Measurements from ENCODE around the gene GALNTL6.
"Not testable (repeated sequence)": the region's sequence is repeated elsewhere in the genome, so short reads cannot be mapped to it uniquely, and the experiment has no call there.

The GALNTL6 gene

GRCh38 chr4:172657081-172657480, 843.9 kb downstream of the GALNTL6 start:
- DNase-seq (ENCODE audit: low read depth in 2 of 2): no peak

- DNase-seq (ENCODE audit: low read depth in 2 of 2): no peak
Measured at GRCh38 chr4:172660251-172660650, 847.0 kb downstream of the GALNTL6 start.

DNA sequence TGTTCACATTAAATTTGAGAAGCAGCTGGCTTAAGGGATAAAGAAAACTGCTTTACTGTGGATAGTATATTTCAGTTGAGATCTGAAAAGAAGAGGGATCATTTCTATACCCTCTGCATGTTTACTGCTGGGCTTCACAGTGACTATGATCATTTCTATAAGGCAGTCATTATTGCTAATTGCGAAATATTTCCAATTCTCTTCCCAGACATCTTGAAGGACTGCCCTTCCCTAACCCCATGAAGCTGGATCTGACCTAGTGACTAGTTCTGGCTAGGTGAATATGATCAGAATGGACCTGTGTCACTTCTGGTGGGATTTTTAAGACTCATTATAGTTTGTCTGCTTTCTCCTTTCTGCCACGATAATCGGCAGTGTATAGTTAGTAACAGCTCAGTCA, 848.9 kb downstream of the GALNTL6 start:
- no peak for DNase-seq (ENCODE audit: low read depth in 2 of 2)

GRCh38 chr4:172666711-172667368, 853.6 kb downstream of the GALNTL6 start:
- no peak for DNase-seq (ENCODE audit: low read depth in 2 of 2)

- DNase-seq (ENCODE audit: low read depth in 2 of 2): no peak
Measured at GRCh38 chr4:172674811-172675210, 861.6 kb downstream of the GALNTL6 start.

DNA sequence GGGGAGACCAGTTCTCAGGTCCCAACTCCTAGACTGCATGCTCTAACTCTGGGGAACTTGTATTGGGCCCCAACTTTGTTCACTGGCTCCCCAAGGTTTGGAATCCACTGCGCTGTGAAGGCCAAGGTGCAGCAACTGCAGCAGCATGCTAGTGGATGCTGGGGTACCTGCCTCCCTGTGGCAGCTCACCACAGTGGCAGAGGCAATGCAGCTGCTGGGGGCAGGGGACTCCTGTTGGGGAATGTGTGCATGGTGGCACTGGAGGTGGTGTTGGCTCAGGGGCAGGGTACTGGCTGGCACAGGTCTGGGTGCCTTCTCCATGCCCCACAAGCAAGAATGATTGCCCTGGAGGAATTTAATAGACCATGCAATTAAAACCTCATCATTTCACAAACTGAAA, 862.0 kb downstream of the GALNTL6 start:
- DNase-seq (ENCODE audit: low read depth in 2 of 2): no peak

GRCh38 chr4:172680691-172681090, 867.5 kb downstream of the GALNTL6 start:
- no peak for DNase-seq (ENCODE audit: low read depth in 2 of 2)

DNA sequence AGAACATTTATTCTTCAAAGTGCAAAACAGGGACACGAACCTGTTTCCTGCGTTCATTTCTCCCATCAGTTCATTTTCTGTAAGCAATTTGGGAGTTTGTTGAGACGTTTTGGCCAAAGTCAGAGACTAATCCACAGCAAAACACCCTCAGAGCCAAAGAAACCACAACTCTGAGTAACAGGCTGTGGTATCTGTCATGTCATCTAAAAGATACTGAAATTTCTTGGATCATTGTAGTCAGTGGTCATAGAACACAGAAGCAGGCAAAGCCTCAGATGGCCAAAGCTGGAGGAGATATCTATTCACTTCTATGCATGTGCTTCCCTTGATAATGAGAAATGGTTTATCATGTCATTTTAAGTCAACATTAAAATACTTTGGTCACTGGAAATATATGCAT, 869.8 kb downstream of the GALNTL6 start:
- no peak for DNase-seq (ENCODE audit: low read depth in 2 of 2)

DNA sequence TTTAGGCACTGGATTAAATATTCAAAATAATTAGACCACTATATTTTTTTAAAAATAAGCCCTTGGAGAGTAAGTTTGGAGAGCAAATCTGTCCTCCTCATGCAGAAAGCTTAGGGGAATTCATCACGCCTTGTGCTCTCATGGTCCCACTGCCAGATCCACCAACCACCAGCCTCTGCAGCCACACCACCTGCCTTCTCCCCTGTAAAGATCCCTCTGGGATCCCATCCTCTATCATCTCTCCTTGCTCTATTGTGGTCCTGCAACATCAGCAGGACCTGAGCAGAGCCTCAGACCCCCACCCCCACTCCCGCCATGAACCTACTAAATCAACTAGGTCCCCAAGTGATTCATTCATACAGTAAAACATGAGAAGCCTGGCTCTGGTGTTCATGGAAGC, 872.8 kb downstream of the GALNTL6 start:
- no peak for DNase-seq (ENCODE audit: low read depth in 2 of 2)

DNA sequence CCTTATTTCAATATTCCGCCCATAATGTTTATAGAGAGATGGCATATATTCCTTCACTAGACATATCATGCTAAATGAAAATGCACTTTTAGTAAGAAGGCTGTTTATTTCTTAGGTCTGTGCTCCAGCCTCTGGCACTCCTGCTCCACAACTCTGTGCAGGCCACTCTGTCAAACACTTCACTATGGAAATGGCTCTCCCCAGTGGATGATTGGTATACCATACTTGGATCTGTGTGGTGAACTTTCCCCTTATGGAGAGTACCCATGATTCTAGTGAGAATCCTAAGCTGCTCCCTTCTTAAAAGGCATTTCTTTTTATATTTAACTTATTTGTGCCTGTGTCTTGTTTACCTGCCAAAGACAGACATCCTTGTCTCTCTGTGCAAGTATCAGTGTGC, 875.3 kb downstream of the GALNTL6 start:
- DNase-seq (ENCODE audit: low read depth in 2 of 2): no peak

GRCh38 chr4:172691552-172691951, 878.3 kb downstream of the GALNTL6 start:
- no peak for DNase-seq (ENCODE audit: low read depth in 2 of 2)

- no peak for DNase-seq (ENCODE audit: low read depth in 2 of 2)
Measured at GRCh38 chr4:172692701-172693100, 879.5 kb downstream of the GALNTL6 start.

GRCh38 chr4:172698256-172698655, 885.1 kb downstream of the GALNTL6 start:
- DNase-seq (ENCODE audit: low read depth in 2 of 2): no peak

DNA sequence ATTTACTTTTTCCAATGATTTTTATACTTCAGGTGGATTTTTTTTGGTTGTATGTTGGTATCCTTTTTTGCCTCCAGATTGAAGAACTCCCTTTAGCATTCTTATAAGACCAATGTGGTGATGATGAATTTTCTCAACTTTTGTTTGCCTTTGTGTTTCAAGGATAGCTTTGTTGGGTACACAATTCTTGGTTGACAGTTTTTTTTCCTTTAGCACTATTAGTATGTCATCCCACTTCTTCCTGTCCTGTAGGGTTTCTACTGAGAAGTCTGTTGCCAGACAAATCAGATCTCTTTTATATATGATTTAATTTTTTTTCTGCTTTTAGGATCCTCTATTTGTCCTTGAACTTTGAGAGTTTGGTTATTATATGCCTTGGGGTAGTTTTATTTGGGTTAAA, 892.4 kb downstream of the GALNTL6 start:
- no peak for DNase-seq (ENCODE audit: low read depth in 2 of 2)

DNA sequence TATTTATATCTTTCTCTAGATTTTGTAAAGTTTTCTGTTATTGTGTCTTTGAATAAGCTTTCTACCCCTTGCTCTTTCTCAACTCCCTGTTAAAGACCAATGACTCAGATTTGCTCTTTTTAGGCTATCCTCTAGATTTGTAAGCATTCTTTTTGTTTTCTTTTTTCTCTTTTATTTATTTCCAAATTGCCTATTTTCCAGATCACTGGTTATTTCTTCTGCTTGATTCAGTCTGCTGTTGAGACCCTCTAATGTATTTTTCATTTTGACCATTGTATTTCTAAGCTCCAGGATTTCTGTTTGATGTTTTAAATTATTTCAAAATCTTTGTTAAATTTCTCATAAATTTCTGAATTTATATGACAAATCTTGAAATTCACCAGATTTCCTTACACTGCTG, 892.8 kb downstream of the GALNTL6 start:
- no peak for DNase-seq (ENCODE audit: low read depth in 2 of 2)

GRCh38 chr4:172707622-172708021, 894.4 kb downstream of the GALNTL6 start:
- no peak for DNase-seq (ENCODE audit: low read depth in 2 of 2)

DNA sequence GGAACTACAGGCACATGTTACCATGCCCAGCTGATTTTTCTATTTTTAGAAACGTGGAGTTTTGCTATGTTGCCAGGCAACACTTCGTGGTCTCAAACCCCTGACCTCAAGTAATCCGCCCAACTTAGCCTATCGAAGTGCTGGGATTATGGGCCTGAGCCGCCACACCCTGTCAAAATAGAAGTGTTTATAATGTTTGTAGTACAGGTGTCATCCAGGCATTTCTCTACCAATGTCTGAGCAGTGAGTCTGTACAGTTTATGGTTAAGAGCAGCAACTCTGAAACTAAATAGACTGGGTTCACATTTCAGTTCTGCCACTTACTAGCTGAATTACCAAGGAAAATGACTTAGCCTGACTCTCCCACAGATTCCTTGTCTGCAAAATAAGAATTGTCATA, 895.0 kb downstream of the GALNTL6 start:
- DNase-seq (ENCODE audit: low read depth in 2 of 2): no peak

- no peak for DNase-seq (ENCODE audit: low read depth in 2 of 2)
Measured at GRCh38 chr4:172709376-172709775, 896.2 kb downstream of the GALNTL6 start.

- DNase-seq (ENCODE audit: low read depth in 2 of 2): no peak
Measured at GRCh38 chr4:172716291-172716690, 903.1 kb downstream of the GALNTL6 start.

- no peak for DNase-seq (ENCODE audit: low read depth in 2 of 2)
Measured at GRCh38 chr4:172721659-172722058, 908.5 kb downstream of the GALNTL6 start.

- DNase-seq (ENCODE audit: low read depth in 2 of 2): no peak
Measured at GRCh38 chr4:172725581-172725980, 912.4 kb downstream of the GALNTL6 start.

DNA sequence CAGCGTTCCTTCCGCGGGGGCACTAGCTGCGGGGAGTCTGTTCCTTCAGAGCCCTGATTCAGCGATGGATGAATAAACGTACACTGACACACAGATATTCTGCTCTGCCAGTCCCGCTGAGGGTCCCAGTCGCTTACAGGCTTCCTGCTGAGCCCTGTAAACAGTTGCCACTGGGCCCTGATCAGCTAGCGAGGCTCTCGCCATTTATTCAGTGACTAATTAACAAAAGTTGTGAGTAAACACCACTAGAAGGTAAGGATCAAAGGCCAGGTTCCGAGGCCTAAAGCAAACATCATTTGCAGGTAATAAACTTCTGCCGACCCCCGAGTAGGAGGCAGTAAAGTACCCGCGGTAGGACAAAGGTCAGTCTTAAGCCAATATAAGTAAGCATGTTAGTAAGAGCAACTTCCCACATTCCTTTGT, 912.8 kb downstream of the GALNTL6 start:
- no peak for DNase-seq (ENCODE audit: low read depth in 2 of 2)

DNA sequence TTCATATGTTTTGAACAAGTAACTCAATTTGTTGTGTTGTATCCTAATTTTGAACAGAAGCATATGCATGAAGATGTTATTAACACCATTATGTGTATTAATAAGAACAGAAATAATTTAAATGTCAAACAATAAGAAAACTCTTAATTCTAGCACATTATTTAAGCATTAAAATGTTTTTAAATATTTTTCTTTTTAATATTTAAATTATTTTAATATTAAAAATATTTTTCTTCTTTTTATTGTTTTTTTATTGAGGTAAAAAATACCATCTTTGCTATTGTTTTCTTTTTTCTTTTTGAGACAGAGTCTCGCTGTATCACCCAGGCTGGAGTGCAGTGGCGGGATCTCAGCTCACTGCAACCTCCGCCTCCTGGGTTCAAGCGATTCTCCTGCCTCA, 914.4 kb downstream of the GALNTL6 start:
- DNase-seq (ENCODE audit: low read depth in 2 of 2): no peak

DNA sequence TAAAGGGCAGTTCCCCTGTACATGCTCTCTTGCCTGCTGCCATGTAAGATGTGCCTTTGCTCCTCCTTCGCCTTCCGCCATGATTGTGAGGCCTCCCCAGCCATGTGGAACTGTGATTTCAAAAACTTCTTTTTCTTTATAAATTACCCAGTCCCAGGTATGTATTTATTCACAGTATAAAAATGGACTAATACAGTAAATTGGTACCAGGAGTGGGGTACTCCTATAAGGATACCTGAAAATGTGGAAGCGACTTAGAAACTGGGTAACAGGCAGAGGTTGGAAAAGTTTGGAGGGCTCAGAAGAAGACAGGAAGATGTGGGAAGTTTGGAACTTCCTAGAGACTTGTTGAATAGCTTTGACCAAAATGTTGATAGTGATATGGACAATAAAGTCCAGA, 920.4 kb downstream of the GALNTL6 start:
- not testable (repeated sequence) for DNase-seq (ENCODE audit: low read depth in 2 of 2)

Measured in stimulated activated CD8-positive, alpha-beta memory T cell treated with anti-CD3 and anti-CD28 coated beads, Interleukin-15, amount 100 ng/mL, for 48 hours (primary cell).